GM18520 (cell line): ENCODE measurements around the gene EPHA2.

ENCODE experiments used
- ATAC-seq: cut with Tn5 transposase; IDR thresholded peaks from one replicate; pipeline ENCODE4 v1.9.1; 2021; ENCODE audit not compliant: unreplicated experiment

Gene EPHA2

DNA sequence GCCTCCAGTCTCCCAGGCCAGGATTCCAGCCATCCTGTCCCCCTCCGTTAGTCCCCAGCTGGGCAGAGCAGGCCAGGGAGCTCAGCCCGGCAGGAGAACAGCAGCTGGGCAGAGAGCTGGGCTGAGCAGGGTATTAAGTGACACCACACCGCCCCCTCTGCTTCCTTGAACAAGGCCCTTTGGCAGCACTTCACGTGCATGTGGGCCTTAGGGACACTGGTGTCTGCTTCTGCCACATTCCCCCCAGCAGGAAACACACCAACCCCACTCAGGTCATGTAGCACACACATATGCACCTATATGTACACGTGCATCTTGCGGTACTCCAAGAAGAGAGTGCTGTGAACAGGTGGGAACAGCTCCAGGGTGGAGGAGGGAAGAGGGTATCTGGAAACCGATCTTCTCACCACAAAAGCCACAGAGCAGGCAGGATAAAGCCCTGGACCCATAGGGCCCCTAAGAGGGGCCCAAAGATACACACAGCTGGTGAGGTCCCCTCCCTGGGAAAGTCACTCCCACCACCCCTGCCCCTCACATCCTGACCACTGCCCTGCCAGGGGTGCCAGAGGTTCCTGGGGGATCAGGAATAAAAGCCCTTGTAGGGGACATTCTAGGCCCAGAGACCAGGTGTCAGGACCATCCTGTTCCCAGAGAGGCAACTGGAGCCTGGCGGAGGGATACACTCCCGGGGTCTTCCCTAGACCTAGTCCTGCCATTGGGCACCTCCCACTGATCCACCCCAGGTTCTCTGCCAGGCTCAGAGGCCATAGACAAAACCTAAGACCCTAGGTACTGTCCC lies 4.5 kb downstream of the EPHA2 start:
- ATAC-seq: no peak

DNA sequence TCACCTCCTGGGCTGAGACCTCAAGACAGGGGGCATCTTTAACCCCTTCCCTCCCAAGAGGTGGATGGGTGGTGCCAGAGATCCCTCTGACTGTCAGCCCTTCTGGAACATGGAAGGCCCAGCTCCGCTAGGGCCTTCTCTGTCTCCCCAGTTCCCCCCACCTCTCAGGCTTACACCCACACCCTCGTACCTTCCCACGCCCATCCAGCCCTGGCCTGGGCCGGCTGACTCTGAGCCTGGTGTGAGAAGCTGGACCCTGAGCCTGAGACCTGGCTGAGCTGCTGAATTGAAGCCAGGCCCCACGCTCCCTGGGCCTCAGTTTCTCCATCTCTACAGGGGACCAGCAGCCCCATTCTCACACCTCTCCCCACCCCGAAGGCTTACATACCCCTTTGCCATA lies 5.4 kb downstream of the EPHA2 start:
- no peak for ATAC-seq

DNA sequence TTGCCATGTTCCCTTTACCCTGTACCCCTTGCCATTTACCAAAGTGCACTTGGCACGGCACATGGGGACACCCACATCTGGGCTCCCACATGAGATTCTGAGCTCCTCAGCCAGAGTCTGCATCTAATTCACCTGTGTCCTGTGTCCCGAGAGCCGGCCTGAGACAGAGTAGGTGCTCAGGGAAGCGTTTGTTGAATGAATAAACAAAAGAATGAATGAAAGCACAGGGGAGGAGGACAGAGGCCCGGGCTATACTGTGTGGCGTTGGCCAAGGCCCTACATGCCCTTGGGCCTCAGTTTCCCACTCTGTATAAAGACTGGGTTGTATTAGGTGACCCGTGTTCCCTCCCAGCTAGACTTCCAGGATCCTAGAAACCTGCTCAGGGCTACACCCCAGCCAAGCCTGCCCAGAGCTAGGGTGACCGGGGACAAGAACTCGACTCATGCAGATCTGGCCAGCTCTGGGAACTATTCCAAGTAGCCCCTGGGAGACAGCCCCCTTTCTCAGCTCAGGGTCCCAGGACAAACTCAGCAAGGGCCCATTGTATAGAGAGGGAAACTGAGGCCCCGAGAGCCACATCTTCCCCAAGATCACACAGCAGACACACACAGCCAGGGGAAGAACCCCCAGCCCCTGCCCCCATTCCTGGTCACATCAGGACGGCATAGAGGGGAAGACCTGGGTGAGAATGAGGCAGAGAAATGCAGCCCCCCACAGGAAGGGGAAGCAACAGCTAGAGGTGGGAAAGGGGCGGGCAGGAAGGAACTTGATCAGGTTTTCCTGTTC lies 6.0 kb downstream of the EPHA2 start:
- ATAC-seq: no peak

DNA sequence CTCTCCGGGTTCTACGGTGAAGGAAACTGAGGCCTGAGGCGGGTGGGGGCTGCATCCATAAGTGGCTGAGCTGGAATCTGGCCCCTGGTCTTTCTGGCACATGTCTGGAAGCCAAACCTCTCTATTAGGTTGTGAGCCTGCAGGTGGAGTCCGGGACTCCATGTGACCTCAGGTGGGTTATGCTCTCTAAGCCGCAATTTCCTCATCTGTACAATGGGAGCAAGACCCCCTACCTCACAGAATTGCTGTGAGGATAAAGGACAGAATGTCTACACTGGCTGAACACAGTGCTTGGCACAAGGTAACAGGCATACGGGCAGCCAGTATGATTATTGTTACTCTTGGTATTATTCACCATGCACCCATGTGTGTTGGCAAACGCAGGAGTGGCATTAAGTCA lies 6.7 kb downstream of the EPHA2 start:
- no peak for ATAC-seq

DNA sequence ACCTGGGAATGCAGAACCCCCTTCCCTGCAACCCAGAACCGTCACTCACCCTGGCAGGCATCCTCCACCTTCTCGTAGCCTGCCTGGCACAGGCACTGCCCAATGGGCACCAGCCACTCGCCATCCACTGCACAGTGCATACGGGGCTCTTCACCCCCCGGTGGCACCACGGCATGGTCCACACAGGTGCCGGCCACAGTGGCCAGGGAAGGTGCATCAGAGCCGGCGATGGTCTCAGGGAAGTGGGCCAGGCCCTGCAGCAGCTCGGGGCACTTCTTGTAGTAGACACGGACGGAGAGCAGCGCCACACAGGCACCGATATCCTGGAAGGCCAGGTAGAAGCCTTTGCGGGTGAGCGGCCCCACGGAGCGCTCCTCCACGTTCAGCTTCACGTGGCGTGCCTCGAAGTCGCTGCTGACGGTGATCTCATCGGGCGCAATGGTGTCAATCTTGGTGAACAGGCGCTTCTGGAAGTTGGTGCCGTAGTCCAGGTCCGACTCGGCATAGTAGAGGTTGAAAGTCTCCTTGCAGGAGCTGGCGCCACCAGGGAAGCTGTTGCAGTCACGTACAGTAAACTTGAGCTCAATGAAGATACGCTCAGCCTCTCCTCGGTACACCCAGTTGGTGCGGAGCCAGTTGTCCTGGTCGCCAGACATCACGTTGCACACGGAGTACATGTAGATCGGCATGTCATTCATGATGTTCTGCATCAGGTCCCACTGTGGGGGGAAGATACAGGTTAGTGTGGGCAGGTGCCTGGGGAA lies 7.4 kb downstream of the EPHA2 start:
- no peak for ATAC-seq

DNA sequence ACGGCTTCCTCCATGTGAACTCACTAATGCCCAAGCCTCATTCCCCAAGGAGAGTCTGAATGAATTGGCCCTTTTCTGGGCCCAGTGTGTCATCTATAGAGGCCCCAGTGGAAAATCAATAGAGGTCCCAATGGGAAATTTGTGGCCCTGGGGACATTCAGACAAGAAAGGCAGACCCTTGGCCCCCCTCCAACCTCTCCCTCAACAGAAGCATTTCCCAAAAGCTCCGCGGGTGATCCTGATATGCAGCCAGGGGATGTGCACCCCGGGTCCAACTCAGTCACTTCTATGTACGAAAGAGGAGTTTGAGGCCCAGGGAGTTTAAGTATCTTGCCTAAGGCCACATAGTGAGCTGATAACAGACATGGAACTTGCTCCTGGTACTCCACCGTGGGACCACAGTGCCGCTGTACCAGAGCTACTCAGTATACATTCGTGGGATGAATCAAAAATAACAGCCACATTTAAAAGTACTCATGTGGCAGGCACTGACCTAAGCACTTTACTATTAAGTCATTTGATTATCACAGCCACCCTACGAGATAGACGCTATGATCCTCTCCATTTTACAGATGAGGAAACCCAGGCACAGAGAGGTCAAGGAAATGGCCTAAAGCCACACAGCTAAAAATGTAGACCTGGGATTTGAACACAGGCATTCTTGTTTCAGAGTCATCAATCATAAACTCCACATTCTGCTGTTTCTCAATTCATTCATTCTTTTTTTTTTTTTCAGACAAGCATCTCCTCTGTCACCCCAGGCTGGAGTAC lies 8.5 kb downstream of the EPHA2 start:
- no peak for ATAC-seq

DNA sequence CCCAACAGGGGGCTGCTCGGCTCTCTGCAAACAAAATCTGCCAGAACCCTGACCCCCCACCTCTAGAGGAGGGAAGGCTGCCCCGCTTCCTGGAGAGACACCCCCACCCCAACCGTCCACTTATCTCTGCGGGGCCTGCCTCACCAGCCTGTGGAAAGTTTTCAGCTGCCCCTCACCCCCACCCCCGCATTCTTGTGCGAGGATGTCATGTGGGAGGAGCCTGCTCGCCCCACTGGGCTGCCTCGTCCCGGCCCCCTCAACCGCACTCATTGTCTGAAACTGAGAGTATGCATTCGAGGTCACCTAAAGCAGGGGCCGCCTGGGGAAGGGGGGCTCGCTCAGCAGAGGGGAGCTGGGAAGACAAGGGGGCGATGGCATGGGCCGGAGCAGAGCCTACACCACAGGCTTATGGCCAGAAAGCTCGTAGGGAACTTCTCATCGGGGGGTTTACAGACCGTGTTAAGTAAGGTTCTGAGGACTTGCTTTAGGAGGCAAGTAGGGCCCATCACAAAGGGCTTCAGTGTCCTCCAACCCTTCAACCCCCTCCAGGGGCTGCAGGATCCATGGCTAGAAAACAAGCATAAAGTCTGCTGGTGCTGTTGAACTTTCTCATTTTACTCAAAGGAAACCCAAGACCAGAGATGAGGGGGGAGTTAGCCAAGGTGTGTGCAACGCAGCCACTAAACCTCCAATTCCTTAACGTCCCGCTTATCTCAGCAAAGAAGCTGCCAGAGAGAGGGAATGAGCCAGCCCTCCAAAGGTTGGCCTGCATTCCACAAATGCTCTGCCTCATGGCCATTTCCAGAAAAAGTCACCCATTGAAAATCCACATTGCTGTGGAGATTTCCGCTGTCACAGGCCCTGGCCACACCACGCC lies 9.4 kb downstream of the EPHA2 start:
- no peak for ATAC-seq

DNA sequence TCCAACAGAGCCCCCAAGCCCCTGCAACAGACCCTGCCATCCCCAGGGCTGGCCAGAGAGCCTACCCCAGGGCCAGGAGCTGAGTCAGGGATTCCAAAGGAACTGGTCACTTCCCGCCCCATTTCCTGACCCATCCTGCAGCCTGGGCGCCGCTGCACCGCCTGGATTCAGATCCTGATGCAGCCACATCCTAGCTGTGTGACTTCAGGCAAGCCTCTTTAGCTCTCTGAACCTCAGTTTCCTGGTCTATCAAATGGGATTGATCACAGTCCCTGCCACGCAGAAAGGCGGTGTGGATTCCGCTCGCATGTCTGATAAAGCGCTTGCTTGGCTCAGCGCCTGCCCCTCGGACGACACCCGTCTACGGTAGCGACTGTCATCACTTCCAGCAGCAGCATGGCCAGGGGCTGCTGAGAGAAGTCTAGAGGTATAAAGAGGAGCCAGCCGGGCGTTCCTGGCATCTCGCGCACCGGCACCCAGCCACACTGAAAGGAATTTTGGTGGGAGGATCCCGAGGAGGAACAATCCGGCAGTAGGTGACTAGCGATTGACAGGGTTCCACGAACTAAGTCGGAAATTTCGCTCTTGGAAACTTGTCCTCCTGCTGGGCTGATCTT lies 10.1 kb downstream of the EPHA2 start:
- no peak for ATAC-seq

DNA sequence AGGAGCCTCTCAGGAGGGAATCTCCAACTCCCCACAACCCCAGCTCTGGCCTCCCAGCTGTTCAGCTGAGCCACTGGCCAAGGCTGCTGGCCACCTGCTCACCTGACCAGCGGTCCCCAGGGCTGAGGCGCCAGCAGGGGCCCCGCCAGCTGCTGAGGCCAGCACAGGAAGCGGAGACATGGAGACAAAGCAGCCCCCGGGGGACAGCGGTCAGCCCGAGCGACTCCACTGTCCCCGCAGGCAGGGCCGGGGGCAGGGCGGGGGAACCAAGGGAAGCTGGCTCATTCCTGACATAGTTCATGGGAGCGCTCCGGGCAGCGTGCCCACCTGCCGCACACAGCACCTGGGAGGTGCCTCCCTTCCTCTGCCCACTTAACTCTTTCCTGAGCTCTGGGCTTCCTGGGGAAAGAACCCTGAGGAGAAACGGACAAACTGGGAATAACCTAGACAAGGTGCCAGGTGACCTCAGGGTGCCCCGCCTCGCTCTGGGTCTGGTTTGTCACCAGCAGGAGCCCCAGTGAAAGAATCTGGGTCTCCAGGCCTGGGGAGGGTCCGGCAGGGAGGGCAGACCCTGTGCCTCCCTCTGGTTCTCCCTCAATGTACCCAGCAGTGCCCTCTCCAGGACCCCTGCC lies 10.7 kb downstream of the EPHA2 start:
- ATAC-seq: no peak

DNA sequence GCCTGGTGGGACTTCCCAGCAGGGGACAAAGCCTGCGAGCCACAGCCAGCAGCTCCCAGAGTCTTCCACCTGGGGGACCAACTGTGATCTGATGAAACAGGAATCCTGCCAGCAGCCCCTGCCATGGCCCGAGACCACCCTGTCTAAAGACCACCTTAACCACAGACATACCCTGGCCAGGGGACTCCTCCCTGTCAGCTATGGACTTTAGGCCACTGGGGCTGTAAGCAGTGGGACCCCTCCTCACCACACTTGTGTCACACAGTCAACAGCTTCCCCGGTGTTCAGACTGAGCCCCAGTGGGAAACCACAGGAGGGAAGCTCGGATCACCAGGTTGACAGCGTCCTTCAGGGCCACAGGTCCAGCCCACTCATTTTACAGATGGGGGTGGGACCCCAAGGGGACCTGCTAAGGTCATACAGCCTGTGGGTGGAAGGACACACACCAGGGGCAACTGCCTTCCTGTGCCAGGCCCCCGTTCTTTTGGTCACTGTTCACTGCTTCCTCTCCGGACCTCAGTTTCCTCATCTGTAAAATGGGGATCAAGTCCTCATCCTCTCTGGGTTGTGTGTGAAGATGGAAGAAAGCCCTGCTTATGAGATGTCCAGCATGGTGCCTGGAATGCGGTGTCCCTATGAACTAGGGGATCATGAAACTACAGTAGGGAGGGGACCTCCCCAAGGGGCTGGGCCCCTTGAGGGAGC lies 11.4 kb downstream of the EPHA2 start:
- ATAC-seq: no peak

DNA sequence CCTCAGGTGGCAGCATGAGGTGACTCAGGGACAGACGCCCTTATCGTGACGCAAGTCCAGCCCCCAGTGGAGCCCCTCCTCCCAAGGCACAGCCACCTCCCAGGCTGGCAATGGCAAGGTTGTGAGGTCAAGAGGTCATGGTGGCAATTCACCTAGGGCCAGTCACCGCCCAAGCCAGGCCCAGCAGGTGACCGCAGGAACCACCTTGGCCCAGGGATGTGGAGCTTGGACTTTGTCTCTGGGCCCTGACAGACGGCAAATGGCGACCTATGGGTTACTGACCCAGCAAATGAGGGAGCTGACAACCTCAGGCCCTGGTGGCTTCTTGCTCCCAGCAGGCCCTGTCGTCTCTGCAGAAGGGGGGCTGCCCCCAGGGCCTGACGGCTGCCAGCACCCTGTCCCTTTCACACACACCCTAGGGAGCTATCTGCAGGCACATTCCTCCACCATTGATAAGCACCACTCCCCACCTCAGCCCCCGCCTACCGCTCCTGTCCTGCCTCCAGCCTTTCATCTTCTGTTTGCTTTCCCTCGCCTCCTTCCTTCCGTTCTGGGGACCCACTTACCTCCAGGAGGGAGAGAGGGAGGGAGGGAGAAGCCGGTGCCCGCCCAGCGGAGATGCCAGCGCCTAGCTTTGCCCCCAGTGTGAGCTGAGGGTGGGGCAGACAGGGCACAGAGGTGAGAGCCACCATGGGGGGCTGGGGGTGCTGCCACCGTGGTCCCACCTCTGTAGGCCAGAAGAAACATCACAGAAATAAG lies 12.1 kb downstream of the EPHA2 start:
- no peak for ATAC-seq

DNA sequence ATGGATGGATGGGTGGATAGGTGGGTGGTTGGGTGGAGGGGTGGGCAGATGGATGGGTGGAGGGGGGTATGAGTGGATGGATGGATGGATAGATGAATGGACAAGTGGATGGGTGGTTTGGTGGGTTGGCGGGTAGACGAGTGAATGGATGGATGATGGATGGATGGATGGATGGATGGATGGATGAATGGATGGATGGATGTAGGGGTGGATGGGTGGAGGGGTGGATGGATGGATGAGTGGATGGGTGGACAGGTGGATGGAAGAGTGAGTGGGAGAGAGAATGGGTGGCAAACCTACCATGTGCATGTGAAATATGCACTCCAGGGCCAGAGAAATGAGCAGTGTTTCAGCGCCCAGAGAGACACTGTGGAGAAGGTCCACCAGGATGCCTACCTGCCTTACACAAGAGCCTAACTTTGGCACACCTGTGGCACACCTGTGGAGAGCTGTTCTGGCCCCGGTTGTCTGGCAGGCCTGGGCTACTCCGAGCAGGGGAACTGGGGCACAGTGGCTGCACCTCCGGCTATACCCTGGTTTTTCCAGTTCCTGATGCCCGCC lies 12.8 kb downstream of the EPHA2 start:
- ATAC-seq: no peak

DNA sequence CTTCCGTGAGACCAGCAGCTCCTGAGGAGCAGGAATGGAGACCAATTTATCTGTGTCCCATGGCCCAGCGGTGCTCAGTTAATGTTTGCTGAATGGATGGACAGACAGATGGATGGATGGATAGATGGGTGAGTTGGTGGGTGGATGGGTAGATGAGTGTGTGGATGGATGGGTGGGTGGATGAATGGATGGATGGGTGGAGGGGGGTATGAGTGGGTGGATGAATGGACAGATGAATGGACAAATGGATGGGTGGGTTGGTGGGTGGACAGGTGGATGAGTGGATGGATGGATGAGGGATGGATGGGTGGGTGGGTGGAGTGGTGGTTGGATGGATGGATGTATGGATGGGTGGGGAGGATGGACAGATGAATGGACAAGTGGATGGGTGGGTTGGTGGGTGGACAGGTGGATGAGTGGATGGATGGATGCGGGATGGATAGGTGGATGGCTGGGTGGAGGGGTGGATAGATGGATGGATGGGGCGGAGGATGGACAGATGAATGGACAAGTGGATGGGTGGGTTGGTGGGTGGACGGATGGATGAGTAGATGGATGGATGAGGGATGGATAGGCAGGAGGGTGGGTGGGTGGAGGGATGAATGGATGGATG lies 13.4 kb downstream of the EPHA2 start:
- no peak for ATAC-seq

DNA sequence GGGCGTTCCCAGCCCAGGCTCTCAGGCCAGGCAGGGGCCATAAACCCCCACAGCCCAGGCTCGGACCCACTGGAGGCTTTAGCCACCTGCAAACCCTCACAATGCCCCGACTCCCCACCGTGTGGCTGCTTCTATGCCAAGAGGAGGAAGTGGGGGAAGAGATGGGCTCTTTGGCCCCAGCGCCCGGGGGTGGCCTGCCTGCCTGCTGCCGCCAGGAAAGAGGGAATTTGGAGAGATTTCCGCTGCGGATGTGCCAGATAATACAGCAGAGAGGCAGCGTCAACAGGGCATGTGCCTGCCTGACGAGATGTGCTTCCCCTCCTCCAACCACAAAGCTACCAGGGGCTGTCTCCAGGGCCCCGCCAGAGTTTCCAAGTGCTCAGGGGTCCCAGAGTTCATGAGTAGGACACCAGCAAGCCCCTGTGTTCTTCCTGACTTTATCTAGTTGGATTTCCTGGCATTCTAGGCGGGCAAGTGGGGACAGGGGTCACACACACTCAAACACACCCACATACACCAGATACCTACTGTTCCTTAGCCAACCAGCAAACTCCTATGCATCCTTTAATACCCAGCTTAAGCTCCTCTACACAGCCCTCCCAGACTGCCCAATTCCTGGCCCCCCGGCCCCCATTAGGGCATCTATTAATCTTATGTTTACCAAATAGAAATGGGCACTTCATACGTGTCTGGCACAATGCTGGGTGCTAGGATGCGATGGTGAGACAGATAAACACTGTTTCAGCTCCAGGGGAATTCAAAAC lies 14.1 kb downstream of the EPHA2 start:
- ATAC-seq: no peak

DNA sequence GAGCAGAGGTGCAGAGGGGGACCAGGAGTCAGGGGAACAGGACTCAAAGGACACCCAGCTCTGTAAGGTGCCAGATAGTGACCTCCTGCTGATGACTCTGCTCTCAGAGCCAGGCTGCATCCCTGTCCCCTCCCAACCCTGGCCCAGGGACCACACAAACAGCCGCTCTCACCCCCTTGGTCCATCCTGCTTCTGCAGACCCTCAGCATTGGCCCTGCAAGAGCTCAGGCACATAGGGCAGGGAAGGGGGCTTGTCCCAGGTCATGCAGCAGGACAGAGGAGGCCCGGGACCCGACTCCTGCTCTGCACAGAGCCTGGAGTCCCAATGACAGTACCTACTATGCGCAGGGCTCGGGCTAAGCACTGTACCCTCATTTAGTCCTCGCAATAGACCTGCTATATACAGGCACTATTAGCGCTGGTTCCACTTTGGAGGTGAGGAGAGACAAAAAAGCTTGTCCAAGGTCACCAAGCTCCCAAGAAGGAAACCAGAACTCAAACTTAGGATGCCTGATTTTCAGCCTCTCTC lies 15.7 kb downstream of the EPHA2 start:
- ATAC-seq: no peak

DNA sequence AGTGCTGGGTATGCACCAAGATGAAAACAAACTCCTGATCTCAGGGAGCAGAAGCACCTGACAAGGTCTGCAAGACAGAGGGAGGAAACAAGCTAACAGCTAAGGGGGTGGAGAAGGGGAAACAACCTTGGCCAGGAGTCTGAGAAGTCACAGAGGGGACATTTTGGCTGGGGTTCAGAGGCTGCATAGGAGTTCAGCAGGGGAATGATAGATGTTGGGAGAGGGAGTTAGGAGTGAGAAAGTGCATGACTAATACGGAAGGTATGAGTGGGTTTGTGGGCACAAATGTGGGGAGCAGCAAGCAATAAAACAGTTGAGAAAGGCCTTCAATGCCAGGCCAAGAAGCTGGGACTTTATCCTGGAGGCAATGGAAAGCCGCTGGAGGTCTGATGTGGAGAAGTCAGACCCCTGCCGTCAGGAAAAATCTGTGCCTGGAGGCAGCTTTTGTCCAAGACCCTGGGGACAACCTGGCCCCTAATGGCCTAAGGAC lies 16.4 kb downstream of the EPHA2 start:
- ATAC-seq: no peak
